ENCODE results near the gene MACROD1.

- TF ChIP-seq POLR2AphosphoS5 (IDR thresholded peaks at IDR 0.05), result no peak
- no peak for TF ChIP-seq CTCF (IDR thresholded peaks at IDR 0.05 in 8 of 11, conservative IDR thresholded peaks at IDR 0.05 in 3 of 11)
These were observed 80.8 kb downstream of the MACROD1 start for GRCh38 chr11:64084951-64085710.

Measured in spleen (tissue), 7 donors.